HG02840 (cell line): ENCODE measurements around the gene AGL.
A peak's percentile ranks its signal among the peaks of the same experiment; 100 is the strongest.
"Not testable (repeated sequence)": the region's sequence is repeated elsewhere in the genome, so short reads cannot be mapped to it uniquely, and the experiment has no call there.

Experiments
- ATAC-seq: cut with Tn5 transposase; IDR thresholded peaks from one replicate; pipeline ENCODE4 v1.9.1; 2021; ENCODE audit warnings: mild to moderate bottlenecking, moderate library complexity, moderate number of reproducible peaks; ENCODE audit not compliant: unreplicated experiment, low FRiP score

AGL gene

DNA sequence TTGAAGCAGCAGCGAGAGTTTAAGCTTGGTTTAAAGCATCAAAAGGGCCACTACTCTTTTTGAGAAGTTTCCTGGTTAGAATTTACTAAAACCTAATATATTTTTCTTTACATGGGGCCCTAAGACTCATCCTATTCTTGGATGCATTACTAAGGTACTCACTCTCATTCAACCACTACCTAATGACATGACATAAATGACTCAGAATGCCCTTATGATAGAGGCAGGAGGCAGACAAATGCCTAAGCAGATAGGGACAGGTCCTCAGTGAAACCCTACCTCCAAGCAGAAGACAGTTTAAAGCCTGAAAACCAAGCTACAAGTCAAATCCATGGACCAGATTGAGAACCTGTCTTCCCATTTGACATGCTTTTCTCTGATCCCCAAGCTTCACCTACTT is 85.4 kb downstream of the AGL start:
- ATAC-seq: no peak

DNA sequence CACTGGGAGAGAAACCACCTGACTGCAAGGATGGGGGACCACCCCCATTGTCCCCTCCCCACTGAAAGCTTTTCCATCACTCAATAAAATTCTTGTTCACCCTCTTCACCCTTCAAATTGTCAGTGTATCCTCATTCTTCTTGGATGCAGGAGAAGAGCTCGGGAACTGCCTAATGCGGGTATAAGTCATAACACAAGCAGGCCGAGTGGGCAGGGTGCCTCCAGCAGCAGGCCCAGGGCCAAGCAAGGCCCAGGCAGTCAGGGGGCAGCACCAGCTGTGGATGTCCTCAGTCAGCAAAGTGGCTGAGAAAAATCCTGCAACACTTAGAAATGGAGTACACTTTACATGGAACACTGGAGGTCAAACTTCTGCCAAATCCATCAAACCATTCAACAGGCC is 85.9 kb downstream of the AGL start:
- no peak for ATAC-seq

DNA sequence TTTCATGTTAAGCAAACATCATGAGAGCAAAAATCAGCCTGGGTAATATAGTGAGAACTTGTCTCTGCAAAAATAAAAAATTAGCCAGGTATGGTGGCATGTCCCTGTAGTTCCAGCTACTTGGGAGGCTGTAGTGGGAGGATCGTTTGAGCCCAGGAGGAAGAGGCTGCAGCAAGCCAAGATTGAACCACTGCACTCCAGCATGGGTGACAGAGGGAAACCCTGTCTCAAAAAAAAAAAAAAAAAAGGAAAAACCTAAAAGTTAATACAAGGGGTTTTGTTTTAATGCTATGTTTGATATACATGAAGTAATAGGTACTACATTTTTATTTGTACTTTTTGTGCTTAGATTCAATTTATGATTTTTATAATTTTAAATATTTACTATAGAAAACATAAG is 92.6 kb downstream of the AGL start:
- no peak for ATAC-seq

DNA sequence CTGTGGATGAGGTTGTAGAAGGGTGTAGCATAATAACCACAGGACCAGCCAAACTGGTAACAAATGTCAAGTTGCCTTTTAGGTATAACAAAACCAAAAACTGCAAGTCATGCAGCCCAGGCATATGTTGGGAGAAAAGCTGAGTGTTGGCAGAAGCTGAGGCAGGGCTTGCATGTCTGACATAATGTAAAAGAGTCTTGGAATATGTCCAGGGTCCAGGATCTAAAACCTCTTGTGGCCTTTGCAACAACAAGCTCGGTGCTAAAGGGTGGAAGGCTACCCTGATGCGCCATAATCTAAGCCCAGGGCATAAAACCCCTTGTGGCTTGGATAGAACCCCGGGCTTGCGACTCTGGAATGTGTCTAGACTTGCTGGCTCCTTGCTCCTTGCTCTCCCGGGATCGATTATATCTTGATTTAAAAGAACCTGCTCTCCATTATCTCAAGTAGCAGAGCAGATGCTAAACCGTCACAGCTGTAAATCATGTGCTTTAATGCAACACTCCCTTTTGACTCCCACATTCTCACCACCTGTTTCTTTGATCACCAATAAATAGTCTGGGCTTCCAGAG is 93.1 kb downstream of the AGL start:
- ATAC-seq: no peak

DNA sequence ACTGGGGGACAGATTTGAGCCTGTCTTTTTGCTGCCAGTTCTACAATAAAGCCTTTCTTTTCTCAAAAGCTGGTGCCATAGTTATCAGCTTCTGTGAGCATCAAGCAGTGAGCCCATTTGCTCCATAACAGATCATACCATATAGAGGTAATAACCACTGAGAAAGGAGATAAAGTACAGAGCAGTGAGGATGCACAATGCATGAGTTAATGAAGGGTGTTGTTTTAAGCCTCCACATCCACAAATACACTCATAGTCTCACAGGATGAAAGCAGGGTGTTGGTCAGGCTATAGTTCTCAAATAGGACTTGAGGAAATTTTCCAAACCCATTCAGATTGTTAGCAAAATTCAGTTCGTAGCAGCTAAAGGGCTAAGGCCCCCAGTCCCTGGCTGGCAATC is 94.0 kb downstream of the AGL start:
- ATAC-seq: no peak

DNA sequence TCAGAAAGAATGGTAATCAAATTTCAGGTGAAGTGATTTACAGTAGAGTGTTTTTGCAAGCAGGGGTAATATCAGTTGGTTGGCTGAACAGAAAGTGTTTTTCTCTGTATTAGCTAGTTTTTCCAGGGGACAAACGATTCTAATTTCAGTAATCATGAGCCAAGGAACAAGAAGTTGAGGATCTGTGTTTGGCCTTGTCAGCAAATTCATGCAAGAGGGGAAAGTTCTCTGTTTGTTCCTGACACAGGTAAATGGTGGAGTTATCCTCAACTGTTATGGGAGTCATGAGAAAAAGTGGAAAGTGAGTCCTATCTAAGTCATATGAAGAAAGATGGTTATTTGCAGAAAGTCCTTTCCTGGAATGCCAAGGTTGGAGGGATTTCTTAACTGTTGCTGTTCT is 95.0 kb downstream of the AGL start:
- no peak for ATAC-seq

DNA sequence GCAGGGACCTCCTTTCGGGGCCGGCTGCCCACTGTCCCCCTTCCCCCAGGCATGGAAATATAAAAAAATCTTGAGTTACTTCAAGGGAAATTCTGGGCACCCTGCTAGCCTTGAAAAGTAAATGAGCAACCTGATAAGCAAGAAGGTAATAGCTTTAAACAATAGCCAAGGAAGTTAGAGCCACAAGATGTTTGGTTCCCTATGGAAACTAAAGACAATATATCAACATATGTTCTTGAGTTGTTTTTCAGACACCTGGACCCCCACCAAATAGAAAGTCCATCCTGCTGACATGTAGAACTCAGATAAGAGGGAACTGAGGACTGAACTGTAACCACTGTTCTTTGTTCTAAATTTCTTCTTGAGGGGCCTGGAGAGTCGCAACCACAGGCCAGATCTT is 100.3 kb downstream of the AGL start:
- ATAC-seq: no peak

DNA sequence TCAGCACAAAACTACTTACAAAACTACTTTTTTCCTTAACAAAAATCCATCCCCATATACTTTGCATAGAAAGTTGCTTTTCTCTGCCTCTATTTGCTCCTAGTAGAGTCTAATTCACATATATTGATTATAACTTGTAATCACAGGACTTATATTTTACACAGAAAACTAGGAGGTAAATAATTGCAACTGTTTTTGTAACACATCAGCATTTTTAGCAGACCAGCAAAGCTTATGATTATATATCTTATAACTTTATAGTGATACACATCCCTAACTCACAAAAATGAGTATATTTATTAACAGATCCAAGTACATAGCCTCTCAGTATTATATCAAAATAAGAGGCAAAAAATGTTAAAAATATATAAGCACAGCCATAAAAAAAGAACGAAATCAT is 102.4 kb downstream of the AGL start:
- no peak for ATAC-seq

DNA sequence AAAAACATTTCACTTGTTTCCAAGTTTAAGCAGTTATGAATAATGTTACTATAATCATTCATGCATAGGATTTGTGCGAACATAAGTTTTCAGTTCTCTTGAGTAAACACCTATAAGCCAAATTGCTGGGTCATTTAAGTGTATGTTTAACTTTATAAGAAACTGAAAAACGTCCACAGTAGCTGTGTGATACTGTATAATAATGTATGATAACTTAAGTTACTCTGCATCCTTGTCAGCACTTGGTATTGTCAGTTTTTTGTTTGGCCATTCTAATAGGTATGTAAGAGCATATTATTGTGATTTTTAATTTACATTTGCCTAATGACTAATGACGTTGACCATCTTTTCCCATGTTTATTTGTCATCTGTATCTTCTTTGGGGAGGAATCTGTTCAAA is 105.2 kb downstream of the AGL start:
- ATAC-seq: no peak

DNA sequence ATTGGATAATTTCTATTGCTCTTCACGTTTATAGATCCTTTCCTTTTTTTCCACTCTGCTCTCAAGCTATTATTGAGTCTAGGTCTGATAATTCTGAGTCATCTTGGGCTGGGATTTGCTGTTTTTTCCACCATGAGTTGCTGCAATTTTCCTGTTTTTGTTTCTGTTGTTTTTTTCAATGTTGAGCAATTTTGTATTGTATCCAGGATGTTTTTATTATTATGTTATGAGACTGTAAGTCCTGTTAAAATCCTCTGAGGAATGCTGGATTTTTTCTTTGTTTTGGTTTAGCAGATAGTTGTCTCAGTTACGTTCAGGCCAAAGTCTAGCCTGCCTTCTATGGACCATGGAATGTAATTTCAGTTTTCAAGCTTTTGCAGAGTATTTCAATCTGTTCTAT is 106.6 kb downstream of the AGL start:
- no peak for ATAC-seq

DNA sequence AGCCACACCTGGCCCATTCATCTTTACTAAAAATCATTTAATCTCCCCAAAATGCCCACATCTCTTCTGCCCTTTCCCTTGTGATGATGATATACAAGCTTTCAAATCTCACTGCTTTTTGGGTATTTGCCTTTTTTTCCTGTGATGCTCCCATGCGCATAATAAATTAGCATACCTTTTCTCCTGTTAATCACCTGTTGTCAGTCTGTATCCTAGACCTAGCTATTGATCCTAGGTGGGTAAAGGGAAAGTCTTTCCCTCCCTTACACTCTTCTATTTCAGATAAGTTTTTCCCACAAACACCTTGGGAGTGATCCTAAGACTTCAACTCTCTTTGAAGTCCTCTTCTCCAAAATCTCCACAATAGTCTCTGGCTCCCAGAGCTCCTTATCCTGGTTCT is 107.7 kb downstream of the AGL start:
- no peak for ATAC-seq

DNA sequence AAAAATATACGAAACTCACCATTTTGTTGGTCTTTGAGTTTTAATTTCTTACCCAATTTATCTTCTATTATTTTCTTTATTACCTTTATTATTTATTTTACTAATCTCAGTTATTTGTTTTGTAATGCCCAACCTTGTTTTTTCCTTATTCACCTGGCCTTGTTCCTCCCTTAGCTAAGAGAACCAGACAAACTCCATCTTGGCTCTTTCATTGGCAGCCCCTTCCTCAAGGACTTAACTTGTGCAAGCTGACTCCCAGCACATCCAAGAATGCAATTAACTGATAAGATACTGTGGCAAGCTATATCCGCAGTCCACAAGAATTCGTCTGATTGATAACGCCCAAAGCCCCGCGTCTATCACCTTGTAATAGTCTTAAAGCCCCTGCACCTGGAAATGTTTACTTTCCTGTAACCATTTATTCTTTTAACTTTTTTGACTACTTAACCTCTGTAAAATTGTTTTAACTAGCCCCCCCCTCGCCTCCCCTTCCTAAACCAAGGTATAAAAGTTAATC is 109.1 kb downstream of the AGL start:
- not testable (repeated sequence) for ATAC-seq

DNA sequence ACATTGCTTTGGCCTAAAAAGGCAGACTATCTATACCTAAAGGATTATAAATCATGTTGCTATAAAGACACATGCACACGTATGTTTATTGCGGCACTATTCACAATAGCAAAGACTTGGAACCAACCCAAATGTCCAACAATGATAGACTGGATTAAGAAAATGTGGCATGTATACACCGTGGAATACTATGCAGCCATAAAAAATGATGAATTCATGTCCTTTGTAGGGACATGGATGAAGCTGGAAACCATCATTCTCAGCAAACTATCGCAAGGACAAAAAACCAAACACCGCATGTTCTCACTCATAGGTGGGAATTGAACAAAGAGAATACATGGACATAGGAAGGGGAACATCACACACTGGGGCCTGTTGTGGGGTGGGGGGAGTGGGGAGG is 110.1 kb downstream of the AGL start:
- not testable (repeated sequence) for ATAC-seq

DNA sequence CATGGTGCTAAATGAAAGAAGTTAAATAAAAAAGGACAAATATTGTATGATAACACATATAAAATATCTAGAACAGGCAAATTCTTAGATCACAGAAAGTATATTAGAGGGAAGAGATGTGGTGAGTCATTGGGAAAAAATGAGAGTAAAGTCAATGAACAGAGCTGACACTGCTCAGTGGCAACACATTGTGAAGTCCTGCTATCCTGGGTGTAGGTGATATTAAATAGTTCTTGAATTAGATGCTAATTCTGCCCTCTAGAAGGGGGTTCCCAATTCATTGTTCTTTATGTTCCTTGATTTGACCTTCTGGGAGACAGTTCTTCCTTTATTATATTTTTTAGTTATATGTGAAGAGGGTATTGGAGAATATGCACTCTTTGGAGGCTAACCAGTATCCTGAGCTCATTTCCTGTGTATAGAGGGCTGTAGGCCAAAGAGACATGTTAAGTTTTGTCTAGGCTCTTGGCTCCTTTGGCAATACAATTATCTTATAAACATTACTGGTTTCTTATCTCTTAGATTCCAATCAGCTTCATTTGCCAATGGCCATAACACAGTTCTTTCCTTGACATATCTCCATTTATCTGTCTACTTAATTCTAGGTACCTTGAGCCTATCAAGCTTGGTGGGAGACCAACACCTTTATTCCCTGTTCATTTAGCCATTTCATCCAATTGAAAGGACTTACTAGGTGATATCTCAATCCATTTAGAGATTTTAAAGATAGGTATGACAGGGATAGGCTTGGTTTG is 113.1 kb downstream of the AGL start:
- no peak for ATAC-seq

DNA sequence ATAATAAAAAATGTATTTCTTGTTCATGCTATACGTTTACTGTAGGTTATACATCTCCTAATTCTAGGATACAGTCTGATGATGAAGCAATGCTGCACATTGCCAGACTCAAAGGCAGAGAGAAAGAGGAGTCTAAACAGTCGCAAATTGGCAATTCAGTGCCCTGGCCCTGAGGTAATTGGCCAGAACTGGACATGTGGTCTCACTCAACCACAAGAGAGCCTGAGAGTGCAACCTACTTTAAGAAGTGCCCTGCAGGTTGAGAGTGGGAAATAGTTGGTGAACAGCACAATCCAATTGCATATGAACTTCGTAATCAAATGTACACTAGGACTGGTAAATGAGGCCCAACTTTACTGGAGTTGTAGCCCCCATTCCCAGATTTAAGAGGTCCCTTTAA is 114.6 kb downstream of the AGL start:
- no peak for ATAC-seq

DNA sequence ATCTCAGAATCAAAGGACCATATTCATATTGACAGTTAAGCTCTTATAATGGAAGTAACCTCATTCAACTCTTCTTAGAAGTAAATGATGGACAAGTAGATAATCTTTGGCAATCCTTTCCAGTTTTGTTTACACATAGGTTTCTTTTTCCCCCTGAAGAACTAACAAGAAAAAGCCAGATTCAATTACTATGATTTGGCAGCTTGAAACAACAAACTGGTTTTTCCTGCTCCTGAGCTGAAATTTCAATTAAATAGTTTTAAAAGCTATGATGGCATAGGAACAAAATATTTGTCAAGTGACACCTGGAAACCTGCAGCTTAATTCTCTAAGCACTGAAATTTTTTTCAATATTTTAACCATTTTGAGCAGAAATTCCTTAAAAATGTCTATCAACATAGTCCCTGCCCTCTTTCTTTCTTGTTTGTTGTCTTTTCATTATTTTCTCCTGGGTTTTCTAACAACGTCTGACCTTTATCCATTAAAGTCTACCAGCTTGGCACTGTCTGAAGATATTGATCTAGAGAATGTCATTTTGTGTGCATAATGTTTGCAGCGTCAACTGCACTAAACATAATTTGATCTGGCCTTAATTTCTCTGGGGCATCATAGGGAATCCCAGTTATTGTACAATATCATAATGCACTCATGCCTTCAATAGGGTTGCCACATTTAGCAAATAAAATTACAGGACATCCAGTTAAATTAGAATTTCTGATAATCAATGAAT is 115.7 kb downstream of the AGL start:
- no peak for ATAC-seq

DNA sequence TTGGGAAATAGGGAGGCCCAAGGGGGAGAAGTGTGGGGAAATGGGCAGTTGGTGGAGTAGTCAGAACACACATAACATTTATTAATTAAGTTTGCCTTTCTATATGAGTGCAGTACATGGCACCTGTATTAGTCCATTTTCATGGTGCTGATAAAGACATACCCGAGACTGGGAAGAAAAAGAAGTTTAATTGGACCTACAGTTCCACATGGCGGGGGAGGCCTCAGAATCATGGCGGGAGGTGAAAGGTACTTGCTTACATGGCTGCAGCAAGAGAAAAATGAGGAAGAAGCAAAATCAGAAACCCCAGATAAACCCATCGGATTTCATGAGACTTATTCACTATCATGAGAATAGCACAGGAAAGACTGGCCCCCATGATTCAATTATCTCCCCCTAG is 118.1 kb downstream of the AGL start:
- ATAC-seq: no peak

DNA sequence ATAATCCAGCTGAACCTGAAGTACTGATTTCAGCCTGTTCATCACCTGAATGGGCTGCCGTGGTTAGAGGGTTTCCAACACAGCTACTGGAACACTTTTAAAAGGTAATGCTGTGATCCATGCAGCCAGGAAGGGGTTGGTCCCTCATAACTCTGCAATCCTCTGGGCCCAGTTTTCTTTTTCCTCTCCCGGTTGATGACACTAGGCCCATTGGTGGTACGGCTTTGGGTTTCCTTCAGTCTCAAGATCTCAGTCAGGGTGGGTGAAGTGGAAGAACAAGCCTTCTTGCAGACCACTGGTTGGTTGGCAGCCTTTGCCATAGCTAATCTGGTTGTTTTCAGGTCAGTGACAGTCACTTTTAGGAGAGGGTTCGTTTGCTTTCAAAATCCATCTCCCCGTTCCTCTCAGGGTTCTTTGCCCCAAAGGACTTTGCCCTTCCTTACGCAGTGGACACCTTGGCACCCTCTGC is 119.1 kb downstream of the AGL start:
- ATAC-seq: no peak

DNA sequence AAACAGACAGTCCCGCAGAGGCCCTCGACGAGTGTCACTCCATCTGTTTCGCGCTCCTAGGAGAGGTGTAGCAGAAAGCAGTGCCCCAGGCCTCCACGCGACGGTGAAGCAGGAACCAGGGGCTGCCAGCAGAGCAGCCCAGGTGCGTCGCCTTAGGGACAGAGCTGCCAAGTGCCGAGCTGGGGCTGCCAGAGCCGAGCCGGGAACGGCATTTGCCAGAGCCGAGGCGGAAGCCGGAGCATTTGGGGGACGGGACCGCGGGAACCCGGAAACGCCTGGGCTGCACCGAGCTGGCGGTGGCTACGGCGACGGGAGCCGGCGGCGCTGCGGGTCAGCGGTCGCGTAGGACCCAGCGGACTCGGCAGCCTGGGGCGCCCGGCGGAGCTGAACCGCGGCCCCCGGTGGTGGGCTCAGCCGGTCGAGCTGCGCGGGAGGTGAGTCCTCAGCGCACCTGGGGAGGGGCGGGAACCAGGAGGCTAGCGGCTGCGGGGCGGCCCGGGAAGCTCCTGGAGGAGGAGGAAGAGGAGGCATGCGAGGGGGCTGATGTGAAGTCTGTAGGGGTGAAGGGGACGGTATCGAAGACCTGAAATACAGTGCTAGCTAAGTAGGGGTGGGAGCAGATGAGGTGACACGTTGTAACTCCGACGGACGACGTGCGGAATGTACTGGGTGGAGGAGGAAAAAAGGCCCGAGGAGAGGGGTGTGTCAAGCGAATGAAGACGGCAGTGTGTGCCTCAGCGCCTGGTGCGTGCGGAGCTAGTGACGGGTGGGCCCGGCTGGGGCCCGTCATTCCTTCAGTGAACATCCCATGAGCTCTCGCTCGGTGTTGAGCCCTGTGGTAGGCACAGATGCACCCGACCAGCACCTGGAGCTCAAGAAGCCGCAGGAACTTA is 119.8 kb downstream of the AGL start, which contains the start of gene SLC35A3:
Gene SLC35A3, plus strand, starts transcription at position 268 of the 893 bp plus-strand sequence. CDS start 23,559 bp downstream, outside the sequence.
- ATAC-seq: peak; percentile 91

DNA sequence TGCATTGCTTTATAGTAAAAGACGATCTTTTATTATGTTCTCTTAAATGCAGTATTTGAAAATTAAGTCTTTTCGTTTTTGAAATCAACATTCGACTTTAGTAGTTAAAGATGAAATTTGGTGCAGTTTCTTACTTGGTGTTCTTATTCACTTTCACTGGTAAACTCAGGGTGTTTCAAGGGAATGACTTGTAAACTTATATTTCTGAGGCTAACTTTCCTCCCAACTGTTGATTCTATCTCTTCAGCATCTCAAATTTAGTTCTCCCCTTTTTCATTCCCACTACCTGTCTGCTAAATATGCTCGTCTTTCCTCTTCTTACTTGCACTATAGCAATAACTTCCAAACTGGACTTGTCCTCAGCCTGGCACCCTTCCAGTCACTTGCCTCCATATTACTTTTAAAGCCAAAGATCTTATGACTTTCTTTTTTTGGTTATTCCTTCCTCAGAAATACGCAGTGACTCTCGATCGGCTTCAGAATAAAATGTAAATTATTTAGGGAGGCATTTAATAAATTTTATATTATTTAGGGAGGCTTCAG is 120.6 kb downstream of the AGL start:
- ATAC-seq: no peak
